Measurements from ENCODE around the gene ADRA2B. TPM values are rescaled to one million over a fixed set of nuclear protein-coding genes. Genes with fewer than 3 reads are reported as not detected.
A peak's percentile ranks its signal among the peaks of the same experiment; 100 is the strongest.

ADRA2B gene
- total RNA-seq, 2 donors from 2014 or later, result 0.54 to 0.90 TPM

GRCh38 chr2:96140941-96141623, 24.7 kb upstream of the ADRA2B start:
- peak overlapping the region in 1 of 2 donors; percentile 20 for H3K9ac ChIP-seq (ENCODE audit: low read depth in 2 of 2, low read length in 2 of 2)
- H3K4me1 ChIP-seq, result no peaks in the 10 kb centered on the region
- TF ChIP-seq, protein P1, sequence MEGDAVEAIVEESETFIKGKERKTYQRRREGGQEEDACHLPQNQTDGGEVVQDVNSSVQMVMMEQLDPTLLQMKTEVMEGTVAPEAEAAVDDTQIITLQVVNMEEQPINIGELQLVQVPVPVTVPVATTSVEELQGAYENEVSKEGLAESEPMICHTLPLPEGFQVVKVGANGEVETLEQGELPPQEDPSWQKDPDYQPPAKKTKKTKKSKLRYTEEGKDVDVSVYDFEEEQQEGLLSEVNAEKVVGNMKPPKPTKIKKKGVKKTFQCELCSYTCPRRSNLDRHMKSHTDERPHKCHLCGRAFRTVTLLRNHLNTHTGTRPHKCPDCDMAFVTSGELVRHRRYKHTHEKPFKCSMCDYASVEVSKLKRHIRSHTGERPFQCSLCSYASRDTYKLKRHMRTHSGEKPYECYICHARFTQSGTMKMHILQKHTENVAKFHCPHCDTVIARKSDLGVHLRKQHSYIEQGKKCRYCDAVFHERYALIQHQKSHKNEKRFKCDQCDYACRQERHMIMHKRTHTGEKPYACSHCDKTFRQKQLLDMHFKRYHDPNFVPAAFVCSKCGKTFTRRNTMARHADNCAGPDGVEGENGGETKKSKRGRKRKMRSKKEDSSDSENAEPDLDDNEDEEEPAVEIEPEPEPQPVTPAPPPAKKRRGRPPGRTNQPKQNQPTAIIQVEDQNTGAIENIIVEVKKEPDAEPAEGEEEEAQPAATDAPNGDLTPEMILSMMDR (IDR thresholded peaks at IDR 0.05), result no peak
- intact Hi-C loops (cut with DNase I), result no loop called here
- no peak for DNase-seq
- H3K27me3 ChIP-seq, result no peaks in the 10 kb centered on the region
- H3K4me3 ChIP-seq, result no peak overlapping the region
- H3K9me3 ChIP-seq, result no peaks in the 10 kb centered on the region
- H3K36me3 ChIP-seq, result no peaks in the 10 kb centered on the region
- H3K27ac ChIP-seq, result no peak overlapping the region

DNA sequence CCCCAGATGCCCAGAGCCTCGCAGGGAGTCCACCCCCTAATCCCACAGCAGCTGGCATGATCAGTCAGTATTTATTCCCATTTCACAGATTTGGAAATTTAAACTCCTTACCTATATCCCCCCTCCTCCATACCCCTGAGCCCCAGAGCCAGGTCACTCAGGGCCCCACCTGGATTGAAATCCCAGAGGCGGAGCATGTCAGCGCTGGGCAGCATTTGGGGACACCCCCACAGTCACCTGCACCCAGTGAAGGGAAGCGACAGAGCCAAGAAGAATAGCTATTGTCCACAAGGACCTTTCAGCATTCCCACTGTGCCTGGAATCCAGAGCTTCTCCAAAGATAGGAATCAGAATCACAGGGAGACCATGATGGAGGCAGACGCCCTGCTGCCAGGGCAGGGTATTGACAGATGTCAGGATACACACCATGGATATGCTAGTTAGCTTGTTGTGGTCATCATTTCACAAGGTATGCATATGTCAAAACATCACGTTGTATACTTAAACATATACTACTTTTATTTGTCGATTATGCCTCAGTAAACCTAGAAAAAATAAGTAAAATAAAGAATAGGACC, 22.9 kb upstream of the ADRA2B start:
- H3K4me3 ChIP-seq, result no peak overlapping the region
- H3K36me3 ChIP-seq, result no peaks in the 10 kb centered on the region
- H3K27ac ChIP-seq, result no peak overlapping the region
- no peaks in the 10 kb centered on the region for H3K4me1 ChIP-seq
- H3K9ac ChIP-seq (ENCODE audit: low read depth in 2 of 2, low read length in 2 of 2), result no peak overlapping the region
- DNase-seq, result no peak
- no peaks in the 10 kb centered on the region for H3K9me3 ChIP-seq
- H3K27me3 ChIP-seq, result no peaks in the 10 kb centered on the region
- TF ChIP-seq, protein P1 (IDR thresholded peaks at IDR 0.05), result no peak
- intact Hi-C loops (cut with DNase I), result no loop called here

GRCh38 chr2:96138179-96139145, 22.1 kb upstream of the ADRA2B start, which contains the start of gene ASTL:
Gene ASTL (minus strand): TSS chr2:96138502. CDS start chr2:96138436, 66 bp downstream.
- intact Hi-C loops (cut with DNase I), result no loop called here
- H3K27me3 ChIP-seq, result no peaks in the 10 kb centered on the region
- H3K4me1 ChIP-seq, result no peaks in the 10 kb centered on the region
- H3K4me3 ChIP-seq, result no peak within 1 kb of the TSS
- DNase-seq, result peak; percentile 91
- no peaks in the 10 kb centered on the region for H3K9me3 ChIP-seq
- H3K27ac ChIP-seq, result no peak within 1 kb of the TSS
- peak within 1 kb of the TSS in 1 of 2 donors; percentile 8 for H3K9ac ChIP-seq (ENCODE audit: low read depth in 2 of 2, low read length in 2 of 2)
- H3K36me3 ChIP-seq, result no peaks in the 10 kb centered on the region
- TF ChIP-seq, protein P1 (IDR thresholded peaks at IDR 0.05), result peak; percentile 25

GRCh38 chr2:96137321-96138178, 21.2 kb upstream of the ADRA2B start:
- no peaks in the 10 kb centered on the region for H3K9me3 ChIP-seq
- intact Hi-C loops (cut with DNase I), result no loop called here
- TF ChIP-seq, protein P1 (IDR thresholded peaks at IDR 0.05), result no peak
- H3K27ac ChIP-seq, result no peak overlapping the region
- no peak for DNase-seq
- no peaks in the 10 kb centered on the region for H3K4me1 ChIP-seq
- no peaks in the 10 kb centered on the region for H3K27me3 ChIP-seq
- peak overlapping the region in 1 of 2 donors; percentile 8 for H3K9ac ChIP-seq (ENCODE audit: low read depth in 2 of 2, low read length in 2 of 2)
- no peaks in the 10 kb centered on the region for H3K36me3 ChIP-seq
- H3K4me3 ChIP-seq, result no peak overlapping the region

Measured in colonic mucosa (tissue), 4 donors.